ENCODE results near the gene UNG.

GRCh38 chr12:109154451-109155438, 57.3 kb downstream of the UNG start:
- no peak for TF ChIP-seq EZH2phosphoT487 (IDR thresholded peaks at IDR 0.05; ENCODE audit: insufficient read depth, low read depth)
- no peak for TF ChIP-seq EZH2 (IDR thresholded peaks at IDR 0.05; ENCODE audit: insufficient read depth, poor library complexity, severe bottlenecking)

Measured in GM23248 (cell line).